Effector CD8-positive, alpha-beta T cell (primary cell): ENCODE measurements around the gene FKBP2.

Source experiments
- DNase-seq: peaks from one replicate; lab custom pipeline; 2025; lab: John Stamatoyannopoulos, UW
- total RNA-seq, 4 experiments: gene quantifications; one replicate each; lab custom pipeline; 2026; lab: John Stamatoyannopoulos, UW

The FKBP2 gene
- 0.58 to 1.1 (median 0.85) reads per million in 4 experiments for total RNA-seq

DNA sequence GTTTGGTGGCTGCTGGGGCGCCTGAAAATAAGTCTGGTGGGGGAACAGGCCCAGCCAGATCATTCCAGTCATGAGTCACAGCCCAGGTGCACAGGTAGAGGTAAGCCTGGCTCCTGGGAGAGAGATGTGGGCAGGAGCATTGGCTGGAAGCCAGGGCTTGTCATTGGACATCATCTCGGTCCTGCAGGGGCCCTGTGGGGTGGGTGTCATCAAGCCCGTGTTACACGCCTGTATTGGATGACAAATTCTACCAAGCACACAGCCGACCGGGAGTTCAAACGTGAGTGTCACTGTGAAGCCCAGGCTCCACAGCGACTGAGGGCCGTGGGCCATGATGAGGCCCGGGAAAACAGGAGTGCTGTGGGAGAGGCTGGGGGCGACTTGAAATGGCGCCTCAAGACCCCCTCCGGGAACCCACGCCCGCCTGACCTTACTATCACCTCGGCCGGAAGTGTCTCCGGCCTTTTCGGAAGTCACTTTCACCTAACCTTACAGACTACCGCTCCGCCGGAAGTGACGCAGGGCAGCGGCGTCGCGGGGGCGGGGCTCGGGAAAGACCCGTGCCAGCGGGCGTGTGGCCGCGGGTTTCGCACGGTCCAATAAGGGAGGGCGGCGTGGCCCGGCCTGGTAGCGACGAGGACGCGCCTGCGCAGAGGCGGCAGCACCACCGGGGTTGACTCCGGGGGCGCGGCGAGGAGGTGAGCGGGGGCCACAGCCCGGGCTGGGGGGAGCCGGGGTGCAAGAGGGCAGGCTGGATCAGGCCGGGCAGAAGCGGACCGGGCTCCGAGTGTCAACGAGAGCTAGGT, at the start of gene FKBP2:
TSS of gene FKBP2 (plus strand) at position 661 of the 806 bp plus-strand sequence. CDS start 1,293 bp downstream, outside the sequence.
- peak; percentile 95 for DNase-seq

GRCh38 chr11:64192434-64192833, 48.5 kb upstream of the FKBP2 start:
- no peak for DNase-seq

- no peak for DNase-seq
These were observed 44.3 kb upstream of the FKBP2 start for GRCh38 chr11:64196626-64197025.

DNA sequence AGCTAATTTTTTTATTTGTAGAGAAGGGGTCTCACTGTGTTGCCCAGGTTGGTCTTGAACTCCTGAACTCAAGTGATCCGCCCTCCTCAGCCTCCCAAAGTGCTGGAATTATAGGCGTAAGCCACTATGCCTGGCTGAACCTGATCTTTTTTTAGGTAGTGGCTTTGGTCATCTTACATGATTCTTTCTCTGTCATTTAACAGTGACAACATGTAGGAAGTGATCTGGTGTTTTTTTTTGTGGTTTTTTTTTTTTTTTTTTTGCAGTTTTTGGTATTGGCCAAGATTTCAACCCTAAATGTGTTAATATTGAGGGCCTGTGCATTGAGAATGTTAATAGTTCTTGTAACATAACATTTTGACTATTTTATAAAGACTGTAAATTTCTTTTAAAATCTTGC, 42.4 kb upstream of the FKBP2 start:
- DNase-seq = no peak

DNA sequence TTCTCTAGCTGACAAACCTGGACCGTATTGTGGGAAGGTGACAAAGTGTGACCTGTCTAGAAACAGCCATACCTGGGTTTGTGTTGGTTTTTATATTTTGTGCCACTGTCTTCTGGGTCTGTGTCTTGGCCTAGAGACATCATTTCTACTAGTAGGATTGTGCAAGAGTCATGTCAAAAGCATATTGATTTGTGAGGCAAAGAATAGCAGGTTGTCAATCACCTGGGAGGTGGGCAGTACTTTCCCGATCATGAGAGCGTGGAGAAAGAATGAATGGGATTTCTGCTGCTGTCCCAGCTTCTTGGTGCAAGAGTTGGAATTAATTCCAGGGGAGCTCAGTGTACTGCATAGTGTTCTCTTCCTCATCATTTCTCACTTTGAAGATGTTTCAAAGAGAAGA, 39.4 kb upstream of the FKBP2 start:
- no peak for DNase-seq

DNA sequence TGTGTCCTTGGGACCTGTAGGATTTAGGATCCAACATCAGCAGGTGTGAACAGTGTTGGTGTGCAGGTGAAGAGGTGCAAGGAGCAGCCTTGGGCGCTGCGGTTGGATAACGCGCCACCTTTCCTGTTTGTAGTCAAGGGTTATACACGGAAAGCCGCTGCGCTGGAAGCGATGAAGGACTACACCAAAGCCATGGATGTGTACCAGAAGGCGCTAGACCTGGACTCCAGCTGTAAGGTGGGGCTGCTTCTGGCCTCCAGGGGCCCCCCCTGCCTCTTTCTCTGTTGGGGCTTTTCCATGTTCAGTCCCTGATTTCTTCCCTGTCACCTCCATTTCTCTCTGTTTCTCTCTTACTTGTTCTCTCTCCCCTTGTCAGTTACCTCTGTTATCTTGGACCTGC, 37.9 kb upstream of the FKBP2 start:
- DNase-seq = no peak

GRCh38 chr11:64203421-64204079, 37.3 kb upstream of the FKBP2 start:
- DNase-seq = no peak

GRCh38 chr11:64204080-64204440, 36.8 kb upstream of the FKBP2 start:
- DNase-seq = no peak

DNA sequence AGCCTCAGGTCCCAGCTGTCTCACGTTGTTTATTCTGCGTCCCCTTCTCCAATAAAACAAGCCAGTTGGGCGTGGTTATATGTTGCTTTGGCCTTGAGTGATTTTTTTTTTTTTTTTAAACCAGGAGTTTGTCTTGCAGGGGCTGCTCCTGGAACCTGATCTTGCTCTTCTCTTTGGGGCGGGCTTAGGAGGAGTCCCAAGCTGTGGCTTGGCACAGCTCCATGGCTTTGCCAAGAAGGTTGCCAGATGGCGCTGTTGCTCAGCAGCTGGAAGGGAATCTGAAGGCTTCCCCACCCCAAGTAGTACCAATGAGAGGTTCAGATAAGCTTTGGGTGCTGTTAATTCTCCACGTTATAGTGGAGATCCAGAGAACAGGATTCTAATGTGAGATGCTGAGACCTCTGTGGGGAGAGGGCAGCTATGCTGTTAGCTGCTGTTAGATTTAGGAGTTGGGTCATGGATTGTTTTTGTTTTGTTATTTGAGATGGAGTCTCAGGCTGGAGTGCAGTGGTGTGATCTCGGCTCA, 36.4 kb upstream of the FKBP2 start:
- peak; percentile 74 for DNase-seq

GRCh38 chr11:64206457-64207255, 34.2 kb upstream of the FKBP2 start, which contains the start of gene FERMT3:
Gene FERMT3, plus strand, starts transcription at chr11:64206721. Its CDS starts 644 bp downstream, at chr11:64207365.
- peak; percentile 43 for DNase-seq

DNA sequence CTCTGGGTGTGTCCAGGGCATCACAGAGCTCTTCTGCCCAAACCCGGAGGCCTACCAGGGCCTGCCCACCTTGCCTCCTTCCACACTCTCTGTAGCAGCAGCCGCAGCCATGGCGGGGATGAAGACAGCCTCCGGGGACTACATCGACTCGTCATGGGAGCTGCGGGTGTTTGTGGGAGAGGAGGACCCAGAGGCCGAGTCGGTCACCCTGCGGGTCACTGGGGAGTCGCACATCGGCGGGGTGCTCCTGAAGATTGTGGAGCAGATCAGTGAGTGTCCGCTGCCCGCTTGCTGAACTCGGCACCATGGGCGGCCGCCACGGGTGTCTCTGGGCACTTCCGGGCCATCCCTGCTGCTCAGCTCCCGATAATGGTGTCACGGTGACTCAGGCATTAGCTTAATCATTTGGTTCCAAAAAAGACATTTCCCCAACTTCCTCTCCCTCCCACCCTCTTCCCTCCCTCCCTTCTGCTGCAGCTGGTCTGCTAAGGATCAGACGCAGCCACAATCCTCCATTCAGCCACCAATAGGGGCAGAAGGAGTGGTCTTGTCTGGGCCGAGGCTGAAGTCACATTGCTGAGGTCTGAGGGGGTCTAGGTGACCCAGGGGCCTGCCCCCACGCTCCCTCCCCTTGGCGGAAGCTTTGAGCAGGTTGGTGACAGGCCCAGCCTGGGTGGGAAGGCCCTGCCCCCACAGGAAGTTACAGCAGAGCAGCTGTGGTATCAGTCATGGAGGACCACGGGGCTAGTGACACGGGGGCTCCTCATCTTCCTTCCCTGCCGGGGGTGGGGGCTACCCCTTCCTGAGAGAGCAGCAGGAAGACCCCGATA, 33.4 kb upstream of the FKBP2 start:
- DNase-seq = peak; percentile 38

DNA sequence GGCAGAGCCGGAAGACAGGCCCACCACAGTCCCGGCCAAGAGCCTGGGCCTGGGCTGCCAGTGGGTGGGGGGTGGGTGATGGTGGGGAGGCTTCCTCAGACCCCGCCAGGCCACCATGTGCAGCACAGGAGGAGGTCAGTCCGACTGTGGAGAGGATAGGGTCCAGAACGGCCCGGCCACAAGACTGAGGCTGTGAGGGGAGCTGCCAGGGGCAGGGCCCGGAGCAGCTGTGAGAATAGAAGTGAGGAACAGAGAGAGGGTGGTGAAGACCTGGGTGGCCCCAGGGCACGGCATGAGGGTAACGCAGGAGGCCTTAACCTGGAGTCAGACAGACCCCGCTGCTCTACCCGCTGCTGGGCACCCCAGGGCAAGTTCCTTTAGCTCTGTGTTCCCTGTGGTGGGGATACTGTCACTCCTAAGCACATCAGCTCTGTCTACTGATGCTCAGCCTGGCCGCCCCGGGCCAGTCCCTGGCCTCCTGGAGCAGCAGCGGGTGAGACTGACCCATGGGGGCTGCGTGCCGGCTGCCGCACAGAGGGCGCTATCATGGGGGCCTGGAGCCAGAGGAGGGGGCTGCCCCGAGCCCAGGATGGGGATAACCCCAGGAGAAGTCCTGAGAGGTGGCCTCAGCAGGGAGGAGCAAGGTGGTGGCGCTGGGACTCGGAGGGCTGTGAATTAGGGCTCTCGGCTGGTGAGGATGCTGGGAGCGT, 32.7 kb upstream of the FKBP2 start:
- DNase-seq = no peak

- no peak for DNase-seq
These were observed 31.9 kb upstream of the FKBP2 start for GRCh38 chr11:64208796-64209562.

DNA sequence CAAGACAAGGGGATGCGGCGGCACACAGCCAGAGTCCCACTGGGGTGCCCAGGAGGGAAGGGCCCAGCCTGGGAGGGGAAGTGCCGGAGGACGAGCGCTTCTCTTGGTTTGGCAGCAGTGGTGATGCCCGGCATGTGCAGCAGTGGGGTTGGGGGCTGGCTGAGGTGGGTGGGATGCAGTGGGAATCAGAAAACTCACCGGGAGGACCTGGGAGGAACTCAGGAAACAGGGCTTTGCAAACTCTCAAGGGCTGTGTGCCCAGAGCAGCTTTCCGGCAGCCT, 31.4 kb upstream of the FKBP2 start:
- DNase-seq = no peak

DNA sequence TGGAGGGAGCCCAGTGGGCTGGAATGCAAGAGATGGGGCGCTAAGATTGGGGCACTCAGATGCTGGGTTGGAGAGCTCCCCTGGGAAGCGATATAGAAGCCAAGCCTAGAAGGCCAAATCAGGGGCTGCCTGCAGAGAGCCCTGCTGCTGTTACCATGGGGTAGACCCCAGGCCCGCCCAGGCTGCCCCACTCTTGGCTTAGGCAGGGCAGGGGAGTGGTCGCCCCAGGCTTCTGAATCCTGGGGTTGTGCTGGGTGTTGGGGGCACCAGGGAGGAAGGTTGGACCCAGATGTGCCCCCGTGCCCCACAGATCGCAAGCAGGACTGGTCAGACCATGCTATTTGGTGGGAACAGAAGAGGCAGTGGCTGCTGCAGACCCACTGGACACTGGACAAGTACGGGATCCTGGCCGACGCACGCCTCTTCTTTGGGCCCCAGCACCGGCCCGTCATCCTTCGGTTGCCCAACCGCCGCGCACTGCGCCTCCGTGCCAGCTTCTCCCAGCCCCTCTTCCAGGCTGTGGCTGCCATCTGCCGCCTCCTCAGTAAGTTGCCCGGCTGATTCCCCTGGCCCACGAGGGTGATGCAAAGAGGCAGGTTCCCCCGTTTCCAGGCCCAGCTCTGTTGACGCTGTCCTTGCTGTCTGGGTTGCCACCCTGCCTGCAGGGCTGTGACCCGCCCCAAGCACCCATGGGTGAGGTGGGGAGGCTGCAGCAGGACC, 30.4 kb upstream of the FKBP2 start:
- no peak for DNase-seq

DNA sequence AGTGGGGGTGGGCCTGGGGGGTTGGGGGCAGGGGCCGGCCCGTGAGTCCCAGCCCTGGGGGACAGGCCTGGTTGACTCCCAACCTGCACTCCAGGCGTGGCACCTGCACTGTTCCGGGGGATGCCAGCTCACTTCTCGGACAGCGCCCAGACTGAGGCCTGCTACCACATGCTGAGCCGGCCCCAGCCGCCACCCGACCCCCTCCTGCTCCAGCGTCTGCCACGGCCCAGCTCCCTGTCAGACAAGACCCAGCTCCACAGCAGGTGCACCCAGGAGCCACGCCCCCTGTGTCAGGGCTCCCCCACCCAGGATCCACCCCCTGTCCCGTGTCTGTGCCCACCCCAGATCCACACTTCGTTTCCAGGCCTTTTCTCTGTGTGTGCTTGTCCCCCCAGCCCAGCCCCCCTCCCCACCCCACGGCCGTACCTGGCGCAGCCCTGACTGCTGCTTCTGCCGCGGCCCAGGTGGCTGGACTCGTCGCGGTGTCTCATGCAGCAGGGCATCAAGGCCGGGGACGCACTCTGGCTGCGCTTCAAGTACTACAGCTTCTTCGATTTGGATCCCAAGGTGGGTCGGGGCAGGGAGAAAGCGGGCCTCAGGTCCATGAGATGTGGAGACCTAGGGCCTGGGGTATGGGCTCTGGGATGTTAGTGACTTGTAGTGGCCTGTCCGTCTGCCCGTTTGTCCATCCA, 29.6 kb upstream of the FKBP2 start:
- no peak for DNase-seq

DNA sequence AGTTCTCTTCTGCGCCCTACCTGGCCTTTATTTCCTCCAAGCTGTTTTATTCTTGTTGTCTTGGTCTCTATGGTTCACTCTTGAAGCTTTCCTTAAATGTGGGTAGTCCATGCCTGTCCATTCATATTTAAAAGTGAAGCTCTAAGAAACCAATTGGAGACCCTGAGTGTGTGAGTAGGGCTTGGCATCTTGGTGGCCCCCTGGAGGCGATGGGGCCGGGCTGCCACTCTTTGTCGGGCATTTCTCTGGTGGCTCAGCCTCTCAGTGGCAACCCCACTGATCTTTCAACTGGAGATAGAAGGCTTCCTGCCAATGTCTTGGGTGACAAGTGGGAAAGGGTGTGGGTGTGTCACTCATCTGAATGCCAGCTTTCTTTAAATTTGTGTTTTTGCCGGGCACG, 24.0 kb upstream of the FKBP2 start:
- DNase-seq = no peak

GRCh38 chr11:64218628-64219353, 22.1 kb upstream of the FKBP2 start:
- DNase-seq = no peak
